GM21423 (cell line): ENCODE results near the gene STXBP6.

ENCODE experiments used
- ATAC-seq: cut with Tn5 transposase; IDR thresholded peaks from one replicate; pipeline ENCODE4 v1.9.1; 2021; ENCODE audit warnings: mild to moderate bottlenecking, moderate library complexity; ENCODE audit not compliant: unreplicated experiment

The STXBP6 gene

DNA sequence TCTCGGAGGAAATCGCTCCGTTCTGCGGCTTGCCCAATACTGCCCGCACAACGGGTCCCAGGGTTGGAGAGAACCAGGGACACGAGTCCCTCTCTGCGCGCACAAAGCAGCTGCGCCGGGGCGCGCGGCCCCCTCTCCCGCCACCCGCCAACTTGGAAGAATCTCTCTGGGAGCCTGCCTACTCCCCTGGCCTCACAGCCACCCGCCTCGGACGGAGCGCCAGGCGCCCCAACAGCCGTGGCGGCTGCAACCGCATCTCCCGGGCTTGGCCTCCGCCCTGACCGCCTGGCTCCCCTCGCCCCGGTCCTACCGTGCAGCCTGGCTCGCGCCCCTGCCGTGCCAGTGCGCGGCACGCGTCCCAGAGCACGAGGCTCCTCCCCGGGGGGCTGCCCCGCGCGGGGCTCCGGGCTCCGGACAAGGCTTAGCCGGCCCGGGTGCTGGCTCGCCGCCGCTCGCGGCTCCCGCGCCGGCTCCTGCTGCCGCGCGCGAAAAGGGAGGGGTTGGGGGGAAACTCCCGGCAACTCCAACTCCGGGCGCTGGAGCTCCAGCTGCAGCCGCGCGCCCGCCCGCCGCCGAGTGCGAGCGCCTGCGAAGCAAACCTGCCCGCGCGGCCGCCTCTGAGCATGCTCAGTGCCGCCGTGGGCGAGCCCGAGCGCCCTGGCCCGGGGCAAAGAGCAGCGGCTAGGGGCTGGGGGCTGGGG lies at the start of gene STXBP6:
TSS of gene STXBP6 (minus strand) at position 580 of the 701 bp plus-strand sequence. CDS start 75,329 bp downstream, outside the sequence.
- ATAC-seq: no peak

DNA sequence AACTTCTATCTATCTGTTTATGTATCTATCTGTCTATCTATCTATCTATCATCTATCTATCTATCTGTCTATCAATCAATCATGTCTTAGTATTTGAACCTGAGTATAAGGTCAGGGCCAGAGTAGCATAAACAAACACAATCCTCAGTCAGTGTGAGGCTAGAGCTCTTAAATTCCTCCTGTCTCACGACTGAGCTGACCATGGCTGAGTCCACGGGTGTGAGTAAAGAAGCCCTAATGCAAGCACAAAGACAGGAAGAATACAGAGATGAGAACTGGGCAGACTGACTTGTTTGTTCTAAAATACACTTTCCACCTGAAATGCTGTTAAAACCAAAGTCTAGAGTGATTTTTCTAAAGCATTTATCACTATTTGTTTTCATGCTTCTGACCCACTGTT lies 47.2 kb upstream of the STXBP6 start:
- no peak for ATAC-seq

- no peak for ATAC-seq
These were observed 45.9 kb upstream of the STXBP6 start for GRCh38 chr14:25095736-25096437.

- ATAC-seq: no peak
These were observed 44.4 kb upstream of the STXBP6 start for GRCh38 chr14:25094171-25094907.

GRCh38 chr14:25092258-25092740 lies 42.4 kb upstream of the STXBP6 start:
- ATAC-seq: no peak

DNA sequence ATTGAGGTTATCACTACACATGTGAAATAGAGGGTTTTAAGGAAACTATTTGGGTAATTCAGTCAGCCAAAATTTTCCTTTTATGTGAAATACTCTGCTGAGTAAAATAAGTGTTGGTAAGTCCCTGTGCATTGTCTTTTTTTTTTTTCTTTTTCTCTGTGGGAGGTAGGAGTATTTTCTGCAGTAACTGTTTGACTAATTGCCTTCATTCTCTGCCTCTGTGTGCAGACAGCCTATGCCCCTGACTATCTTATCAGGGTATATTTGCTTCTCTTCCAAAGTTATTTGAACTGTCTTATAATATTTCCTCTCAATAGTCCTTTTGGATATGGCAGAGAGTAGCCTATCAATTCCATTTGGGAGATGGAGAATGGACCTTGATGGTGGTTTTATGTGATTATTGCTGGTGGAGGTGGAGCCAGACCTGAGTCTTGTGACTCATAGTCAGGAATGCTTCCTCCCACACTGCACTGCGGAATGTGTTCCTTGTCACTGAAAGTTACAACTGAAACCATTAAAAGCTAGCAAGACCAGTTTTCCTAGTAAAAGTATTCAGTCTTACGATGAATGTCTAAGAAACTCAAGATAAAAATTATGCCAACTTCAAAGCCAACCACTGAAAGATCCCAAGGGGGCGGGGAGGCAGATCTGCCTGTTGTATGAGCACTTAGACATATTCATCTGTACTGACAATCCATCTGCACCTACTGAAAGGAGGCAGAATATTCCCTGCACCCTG lies 40.9 kb upstream of the STXBP6 start:
- no peak for ATAC-seq

- ATAC-seq: no peak
These were observed 40.3 kb upstream of the STXBP6 start for GRCh38 chr14:25090256-25090655.

GRCh38 chr14:25089496-25089895 lies 39.5 kb upstream of the STXBP6 start:
- ATAC-seq: no peak

- ATAC-seq: no peak
These were observed 37.0 kb upstream of the STXBP6 start for GRCh38 chr14:25086821-25087396.

DNA sequence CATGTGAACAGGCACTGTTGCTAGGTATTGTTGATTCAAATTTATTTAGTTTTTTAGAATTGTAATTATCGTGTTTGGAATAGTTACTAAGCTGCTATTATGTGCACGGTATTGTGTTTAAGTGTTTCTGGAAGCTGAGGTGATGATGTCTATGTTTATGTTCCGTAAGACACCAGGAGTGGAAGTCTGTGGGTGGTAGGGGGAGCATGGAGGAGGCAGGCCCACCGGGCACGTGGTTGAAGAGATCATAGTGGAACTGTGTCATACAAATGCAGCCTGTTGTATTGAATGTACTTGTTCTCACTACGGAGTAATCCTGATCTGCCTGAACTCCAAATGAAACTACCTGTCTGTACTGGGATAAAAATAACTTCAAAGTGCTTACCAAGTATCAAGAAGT lies 36.1 kb upstream of the STXBP6 start:
- no peak for ATAC-seq

DNA sequence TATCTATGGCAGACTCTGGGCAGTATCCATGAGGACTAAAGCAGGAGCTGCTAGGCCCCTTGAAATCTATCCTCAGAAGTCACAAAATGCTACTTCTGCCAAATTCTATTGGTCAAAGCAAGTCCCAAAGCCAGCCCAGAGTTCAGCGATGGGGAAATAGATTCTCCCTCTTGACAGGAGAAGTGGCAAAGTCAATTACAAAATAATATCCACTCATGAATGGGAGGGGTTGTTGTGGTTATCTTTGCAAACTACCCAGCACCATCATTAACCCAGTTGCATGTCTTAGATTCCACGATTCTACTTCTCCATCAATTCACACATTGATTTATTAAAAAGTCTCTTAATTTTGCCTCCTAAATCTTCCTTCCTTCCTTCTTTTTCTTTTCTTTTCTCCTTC lies 30.7 kb upstream of the STXBP6 start:
- no peak for ATAC-seq

DNA sequence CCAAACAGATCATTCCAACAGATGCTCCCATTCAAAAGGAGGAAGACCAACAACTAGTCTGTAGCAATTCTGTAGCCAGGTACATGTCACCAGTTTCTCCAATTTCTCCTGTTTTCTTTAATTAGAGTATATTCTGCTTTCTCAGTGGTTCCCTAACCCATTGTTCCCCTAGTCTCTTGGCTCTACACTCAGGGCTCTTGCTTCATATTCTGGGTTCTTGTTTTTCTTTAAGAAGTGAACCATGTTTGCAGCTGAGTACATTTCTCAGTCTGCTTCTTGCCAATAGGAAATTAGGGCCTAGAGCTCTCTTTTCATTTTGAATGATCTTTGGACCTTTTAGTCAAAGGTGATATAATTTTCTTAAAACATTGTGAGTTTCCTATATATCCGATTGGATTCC lies 29.4 kb upstream of the STXBP6 start:
- no peak for ATAC-seq

DNA sequence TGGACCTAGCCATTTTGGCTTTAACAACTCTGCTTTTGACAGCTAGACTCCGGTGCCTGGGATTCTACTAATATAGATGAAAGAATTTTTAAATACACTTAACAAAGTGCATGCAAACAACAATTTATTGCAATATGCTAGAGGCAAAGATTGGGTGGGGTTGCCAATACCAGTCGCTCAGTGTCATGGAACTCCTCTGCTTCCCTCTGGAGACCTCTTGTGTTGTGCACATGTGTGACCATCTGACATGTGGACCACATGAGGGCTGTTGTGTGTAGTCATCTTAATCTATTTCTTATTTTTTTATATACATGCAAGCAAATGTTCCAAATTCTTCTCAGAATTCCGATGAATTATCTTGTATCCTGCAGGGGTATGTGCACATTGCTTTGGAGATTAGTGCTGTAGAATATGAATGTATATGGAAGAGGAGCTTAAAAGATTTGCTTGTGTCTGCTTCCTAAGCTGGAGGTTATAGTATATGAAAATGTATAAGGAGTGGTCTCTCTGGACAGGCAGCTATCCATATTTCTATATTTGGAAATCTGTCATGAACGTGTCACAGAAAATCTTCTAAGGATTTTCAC lies 24.2 kb upstream of the STXBP6 start:
- ATAC-seq: no peak

GRCh38 chr14:25069879-25070278 lies 19.9 kb upstream of the STXBP6 start:
- ATAC-seq: no peak

DNA sequence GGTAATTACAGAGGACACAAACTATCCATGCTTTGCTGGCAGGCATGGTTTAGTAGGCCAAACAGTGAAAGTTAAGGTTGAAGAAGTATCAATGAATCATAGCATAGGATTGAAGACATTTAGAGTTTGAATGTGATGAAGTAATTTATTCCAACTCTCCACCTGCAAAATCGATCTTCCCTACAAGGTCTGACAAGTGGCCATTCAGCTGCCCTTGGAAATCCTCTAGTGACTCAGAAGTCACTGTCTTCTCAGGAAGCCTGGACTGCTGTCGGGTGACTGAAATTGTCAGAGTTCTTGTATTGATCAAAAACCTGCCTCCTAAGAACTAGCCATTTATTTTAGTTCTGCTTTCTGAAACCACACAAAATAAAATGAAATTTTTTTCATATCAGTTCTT lies 17.7 kb upstream of the STXBP6 start:
- ATAC-seq: no peak

GRCh38 chr14:25062022-25062321 lies 12.0 kb upstream of the STXBP6 start:
- ATAC-seq: no peak

GRCh38 chr14:25056688-25057078 lies 6.7 kb upstream of the STXBP6 start:
- no peak for ATAC-seq

- ATAC-seq: no peak
These were observed 6.2 kb upstream of the STXBP6 start for GRCh38 chr14:25055992-25056687.

DNA sequence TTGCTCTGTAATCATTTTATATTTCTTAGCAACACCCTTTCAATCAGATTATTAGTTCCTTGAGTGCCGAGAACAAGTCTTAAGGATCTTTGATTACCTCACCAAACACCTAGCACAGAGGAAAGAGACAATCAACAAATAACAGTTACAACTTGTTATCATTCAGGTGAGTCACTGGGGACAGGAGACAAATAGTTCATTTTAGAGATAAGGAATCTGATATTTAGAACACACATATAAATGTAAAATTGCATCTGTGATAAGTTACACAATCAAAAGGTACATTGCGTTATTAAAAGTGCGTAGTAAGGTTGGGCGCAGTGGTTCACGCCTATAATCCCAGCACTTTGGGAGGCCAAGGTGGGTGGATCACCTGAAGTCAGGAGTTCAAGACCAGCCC lies 5.1 kb upstream of the STXBP6 start:
- no peak for ATAC-seq

DNA sequence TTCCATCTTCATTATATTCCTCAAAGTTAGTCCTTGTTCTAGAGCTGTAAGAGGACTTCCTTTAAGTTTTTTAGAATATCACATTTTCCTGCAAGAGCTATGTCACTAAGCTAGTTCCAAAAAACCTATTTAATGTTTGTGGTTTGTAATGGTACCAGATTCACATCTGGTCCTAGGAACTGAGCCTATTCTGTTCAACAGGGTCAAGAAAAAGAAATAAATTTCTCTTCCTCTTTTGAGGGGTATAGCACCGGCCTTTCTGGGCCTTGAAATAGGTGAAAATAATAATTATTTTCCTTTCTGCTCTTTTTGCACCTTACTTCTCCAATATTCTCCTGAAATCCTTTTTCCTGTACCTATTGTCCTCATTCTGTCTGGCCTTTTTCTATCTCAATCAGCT lies 3.6 kb upstream of the STXBP6 start:
- ATAC-seq: no peak
